DMS153 (cell line): ENCODE data around the gene ABCC10.
"Not testable (repeated sequence)": the region's sequence is repeated elsewhere in the genome, so short reads cannot be mapped to it uniquely, and the experiment has no call there.

Experiments
- DNase-seq: peaks from one replicate; lab custom pipeline; 2025; lab: John Stamatoyannopoulos, UW

ABCC10 gene

GRCh38 chr6:43408259-43408658, 19.1 kb upstream of the ABCC10 start:
- DNase-seq = no peak

- not testable (repeated sequence) for DNase-seq
Measured at GRCh38 chr6:43410776-43411175, 16.6 kb upstream of the ABCC10 start.

GRCh38 chr6:43412541-43412940, 14.8 kb upstream of the ABCC10 start:
- DNase-seq = no peak

- DNase-seq = no peak
Measured at GRCh38 chr6:43413002-43413401, 14.3 kb upstream of the ABCC10 start.

GRCh38 chr6:43415275-43415674, 12.1 kb upstream of the ABCC10 start:
- DNase-seq = not testable (repeated sequence)

GRCh38 chr6:43416935-43417334, 10.4 kb upstream of the ABCC10 start:
- no peak for DNase-seq

- DNase-seq = no peak
Measured at GRCh38 chr6:43420012-43420709, 7.2 kb upstream of the ABCC10 start.

GRCh38 chr6:43421831-43422230, 5.5 kb upstream of the ABCC10 start:
- no peak for DNase-seq

- DNase-seq = not testable (repeated sequence)
Measured at GRCh38 chr6:43425083-43425482, 2.3 kb upstream of the ABCC10 start.

- no peak for DNase-seq
Measured at GRCh38 chr6:43426928-43427405, 374 bp upstream of the ABCC10 start.

GRCh38 chr6:43428112-43428570, 800 bp downstream of the ABCC10 start:
- DNase-seq = no peak

- no peak for DNase-seq
Measured at GRCh38 chr6:43428874-43429273, 1.5 kb downstream of the ABCC10 start.

- no peak for DNase-seq
Measured at GRCh38 chr6:43432009-43432945, 4.9 kb downstream of the ABCC10 start.

GRCh38 chr6:43433148-43433547, 5.8 kb downstream of the ABCC10 start:
- no peak for DNase-seq

- DNase-seq = no peak
Measured at GRCh38 chr6:43434001-43434840, 6.9 kb downstream of the ABCC10 start.

- no peak for DNase-seq
Measured at GRCh38 chr6:43434943-43435342, 7.6 kb downstream of the ABCC10 start.

- no peak for DNase-seq
Measured at GRCh38 chr6:43435682-43436437, 8.5 kb downstream of the ABCC10 start.

- DNase-seq = no peak
Measured at GRCh38 chr6:43436577-43437282, 9.4 kb downstream of the ABCC10 start.

GRCh38 chr6:43437700-43438099, 10.4 kb downstream of the ABCC10 start:
- DNase-seq = no peak

- DNase-seq = no peak
Measured at GRCh38 chr6:43442935-43443334, 15.6 kb downstream of the ABCC10 start.

- DNase-seq = no peak
Measured at GRCh38 chr6:43444036-43444435, 16.7 kb downstream of the ABCC10 start.
